Bronchial epithelial cell (primary cell): Measurements from ENCODE around the gene RFX8. TPM values are rescaled to one million over a fixed set of nuclear protein-coding genes. Genes with fewer than 3 reads are reported as not detected.
A peak's percentile ranks its signal among the peaks of the same experiment; 100 is the strongest.

Experiments
- DNase-seq: peaks from one replicate; pipeline ENCODE4 v3.0.0-alpha.2; 2010; ENCODE audit warnings: low read depth
- FAIRE-seq: peaks from 2 replicates; lab custom pipeline; 2011; peaks lifted over from hg19 to GRCh38; lab: Jason Lieb, UNC
- H3K27me3 ChIP-seq: 2 replicates; pipeline ENCODE4 v1.5.1; 2011; ENCODE audit warnings: low read length; ENCODE audit not compliant: control insufficient read depth, insufficient read depth
- H3K36me3 ChIP-seq: 2 replicates; pipeline ENCODE4 v1.5.1; 2011; ENCODE audit warnings: low read length; ENCODE audit not compliant: control insufficient read depth, insufficient read depth
- H3K4me3 ChIP-seq: 2 replicates; pipeline ENCODE4 v1.5.1; 2011; ENCODE audit warnings: mild to moderate bottlenecking, low read depth, low read length, control low read depth
- total RNA-seq: library from RNA; depleted of rRNA; stranded (reverse); fragments of >200 nt; gene quantifications from 2 replicates; pipeline ENCODE4 v1.2.1, GENCODE V29; 2014
- TF ChIP-seq, protein P1 (sequence below): IDR thresholded peaks from 2 replicates; pipeline ENCODE4 v1.5.1; 2011; ENCODE audit warnings: mild to moderate bottlenecking, moderate library complexity, low read length, control low read depth, inconsistent platforms; ENCODE audit not compliant: insufficient read depth, severe bottlenecking

The RFX8 gene
- not detected in 2 replicates for total RNA-seq

DNA sequence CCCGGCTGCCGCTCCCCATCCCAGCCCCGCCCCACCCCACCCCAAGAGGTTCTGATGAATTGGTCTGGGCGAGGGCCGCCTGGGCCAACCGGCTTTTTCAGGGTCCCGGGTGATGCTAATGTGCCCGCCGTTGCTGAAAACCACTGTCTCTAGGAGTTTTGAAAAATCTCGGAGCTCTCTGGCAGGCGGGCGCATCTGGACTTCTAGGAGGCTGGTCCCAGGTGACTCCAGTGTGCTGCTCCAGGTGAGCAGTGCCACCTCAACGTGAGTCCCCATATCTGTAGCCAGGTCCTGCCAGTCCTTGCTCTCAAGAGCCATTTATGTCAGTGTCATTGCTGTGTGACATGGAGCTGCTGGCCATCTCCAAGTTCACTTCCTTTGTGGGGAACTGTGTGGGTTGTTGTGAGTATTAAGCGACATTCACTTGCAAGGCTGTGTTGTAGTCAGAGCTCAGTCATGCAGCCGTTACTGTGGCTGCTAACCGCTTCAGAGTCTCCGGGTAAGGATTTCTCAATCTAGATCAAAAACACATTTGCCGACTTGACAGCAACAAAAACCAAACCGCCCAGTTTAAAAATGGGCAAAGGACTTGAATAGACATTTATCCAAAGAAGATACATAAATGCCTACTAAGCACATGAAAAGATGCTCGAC lies at the start of gene RFX8:
Gene RFX8, minus strand, starts transcription at position 382 of the 654 bp plus-strand sequence. CDS start 8,264 bp downstream, outside the sequence.
- DNase-seq (no peak), FAIRE-seq (no peak)
- TF ChIP-seq, protein P1, sequence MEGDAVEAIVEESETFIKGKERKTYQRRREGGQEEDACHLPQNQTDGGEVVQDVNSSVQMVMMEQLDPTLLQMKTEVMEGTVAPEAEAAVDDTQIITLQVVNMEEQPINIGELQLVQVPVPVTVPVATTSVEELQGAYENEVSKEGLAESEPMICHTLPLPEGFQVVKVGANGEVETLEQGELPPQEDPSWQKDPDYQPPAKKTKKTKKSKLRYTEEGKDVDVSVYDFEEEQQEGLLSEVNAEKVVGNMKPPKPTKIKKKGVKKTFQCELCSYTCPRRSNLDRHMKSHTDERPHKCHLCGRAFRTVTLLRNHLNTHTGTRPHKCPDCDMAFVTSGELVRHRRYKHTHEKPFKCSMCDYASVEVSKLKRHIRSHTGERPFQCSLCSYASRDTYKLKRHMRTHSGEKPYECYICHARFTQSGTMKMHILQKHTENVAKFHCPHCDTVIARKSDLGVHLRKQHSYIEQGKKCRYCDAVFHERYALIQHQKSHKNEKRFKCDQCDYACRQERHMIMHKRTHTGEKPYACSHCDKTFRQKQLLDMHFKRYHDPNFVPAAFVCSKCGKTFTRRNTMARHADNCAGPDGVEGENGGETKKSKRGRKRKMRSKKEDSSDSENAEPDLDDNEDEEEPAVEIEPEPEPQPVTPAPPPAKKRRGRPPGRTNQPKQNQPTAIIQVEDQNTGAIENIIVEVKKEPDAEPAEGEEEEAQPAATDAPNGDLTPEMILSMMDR = no peak
- Histone ChIP-seq H3K4me3 (peak within 1 kb of the TSS; percentile 42), H3K36me3 (no peaks in the 10 kb centered on the region), H3K27me3 (no peaks in the 10 kb centered on the region)

DNA sequence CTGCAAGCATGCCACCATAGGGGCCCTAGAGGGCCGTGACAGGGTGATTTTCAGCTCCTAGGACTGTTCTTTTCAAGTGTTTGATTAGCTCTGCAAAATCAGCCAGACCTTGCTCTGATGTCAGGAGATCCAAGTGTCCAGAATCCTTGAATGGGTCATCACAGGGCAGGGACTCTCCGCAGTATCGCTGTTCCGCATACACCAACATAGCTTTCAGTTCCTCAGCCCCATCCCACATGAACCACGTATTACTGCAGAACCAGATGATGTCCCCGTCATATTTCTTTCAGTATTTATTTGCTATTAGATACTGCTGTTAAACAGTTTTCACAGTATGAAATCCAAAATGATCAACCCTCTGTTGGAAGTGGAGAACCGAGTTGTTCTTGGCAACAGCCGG lies 46.6 kb upstream of the RFX8 start:
- Histone ChIP-seq H3K4me3 (no peak overlapping the region), H3K27me3 (no peaks in the 10 kb centered on the region), H3K36me3 (no peaks in the 10 kb centered on the region)
- TF ChIP-seq, protein P1 = no peak
- no peak for DNase-seq
- FAIRE-seq = no peak

DNA sequence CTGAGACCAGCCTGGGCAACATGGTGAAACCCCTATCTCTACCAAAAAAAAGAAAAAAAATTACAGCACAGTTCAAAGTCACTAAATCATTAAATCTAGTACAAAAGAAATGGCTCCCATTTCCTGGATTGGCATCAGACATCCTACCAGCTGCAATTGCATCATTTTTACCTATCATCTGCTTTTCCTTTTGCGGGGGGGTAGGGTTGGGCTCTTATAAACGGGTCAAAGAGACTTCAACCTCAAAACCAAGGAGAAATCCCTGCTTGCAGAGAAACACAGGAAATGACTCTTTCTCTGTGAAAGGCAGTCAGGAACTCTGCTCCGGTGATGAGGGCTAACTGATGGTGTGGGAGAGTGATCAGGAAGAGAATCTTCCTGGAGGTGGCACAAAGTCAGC lies 45.3 kb upstream of the RFX8 start:
- DNase-seq = peak; percentile 82
- no peak overlapping the region for H3K4me3 ChIP-seq
- no peaks in the 10 kb centered on the region for H3K36me3 ChIP-seq

DNA sequence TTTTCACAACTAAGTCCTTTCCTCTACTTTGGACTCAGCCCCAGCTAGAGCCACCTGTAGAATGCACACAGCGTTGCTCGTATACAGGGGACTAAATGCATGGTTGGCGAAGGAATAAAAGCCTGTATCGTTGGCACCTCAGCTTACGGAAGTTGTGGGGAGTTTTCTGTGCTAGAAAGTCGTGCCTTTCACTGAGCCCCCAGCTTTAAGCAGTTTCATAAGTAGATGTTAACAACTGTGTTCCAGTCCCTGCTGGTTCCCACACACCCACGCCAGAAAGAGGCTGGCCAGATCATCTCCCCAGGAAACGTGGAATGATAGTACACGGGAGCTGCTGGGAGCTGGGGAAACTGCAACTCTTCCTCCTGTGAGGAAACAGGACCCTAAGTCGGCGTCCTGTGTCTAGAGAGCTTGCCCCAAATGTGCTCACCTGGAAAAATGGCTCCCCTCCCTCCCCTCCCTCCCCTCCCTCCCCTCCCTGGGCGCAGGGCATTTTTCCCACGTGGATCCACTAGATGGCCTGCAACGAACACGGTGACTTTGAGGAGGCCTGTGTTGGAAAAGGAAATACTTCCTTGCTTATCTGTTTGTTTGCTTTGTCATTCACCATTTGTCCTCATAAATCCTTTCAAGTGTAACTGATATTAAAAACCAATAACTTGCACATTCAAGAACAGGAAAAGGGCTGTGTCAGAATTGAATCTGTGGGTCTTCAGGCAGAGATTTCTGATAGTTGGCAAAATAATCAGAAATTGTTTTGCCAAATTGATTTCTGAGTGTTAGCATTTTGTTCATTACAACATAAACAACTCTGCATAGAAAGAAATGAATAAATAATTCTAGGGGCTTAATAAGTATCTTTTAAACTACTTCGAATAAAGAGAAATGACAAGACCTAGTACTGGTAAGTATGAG lies 43.9 kb upstream of the RFX8 start:
- TF ChIP-seq, protein P1 = peak; percentile 36
- Histone ChIP-seq H3K36me3 (no peaks in the 10 kb centered on the region), H3K27me3 (no peaks in the 10 kb centered on the region), H3K4me3 (no peak overlapping the region)
- DNase-seq (peak; percentile 61), FAIRE-seq (no peak)

More for the DNA sequence above, 45.3 kb upstream of the RFX8 start:
- TF ChIP-seq, protein P1 = no peak
- H3K27me3 ChIP-seq = no peaks in the 10 kb centered on the region
- FAIRE-seq = no peak

DNA sequence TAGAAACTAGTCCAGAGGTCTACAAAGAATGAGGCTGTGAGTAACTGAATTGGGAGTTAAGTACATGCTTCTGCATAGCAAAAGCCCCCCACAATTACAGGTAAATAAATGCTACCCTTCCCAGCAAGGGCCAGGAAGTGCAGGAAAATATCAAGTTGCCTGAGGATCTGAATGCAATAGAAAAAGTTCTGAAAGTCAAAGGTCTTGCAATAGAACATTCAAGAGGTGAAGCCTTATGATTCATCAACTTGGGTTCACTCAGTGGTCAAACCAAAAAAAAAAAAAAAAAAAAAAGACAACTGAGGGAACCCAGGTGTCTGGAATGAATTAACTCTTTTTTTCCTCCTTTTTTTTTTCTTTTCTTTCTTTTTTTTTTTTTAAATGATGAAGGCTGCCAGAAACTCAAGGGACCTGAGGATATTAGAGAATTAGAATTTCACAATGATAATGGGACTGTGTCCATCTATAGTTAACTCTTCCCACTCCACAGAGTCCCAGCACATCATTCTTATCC lies 42.9 kb upstream of the RFX8 start:
- Histone ChIP-seq H3K27me3 (no peaks in the 10 kb centered on the region), H3K36me3 (no peaks in the 10 kb centered on the region), H3K4me3 (no peak overlapping the region)
- FAIRE-seq (no peak), DNase-seq (peak; percentile 82)
- TF ChIP-seq, protein P1 = no peak
